ENCODE measurements around the gene GLP2R. TPM values are rescaled to one million over a fixed set of nuclear protein-coding genes. Genes with fewer than 3 reads are reported as not detected.

GLP2R gene
- total RNA-seq, 1 experiment from 2014 or later, result not detected

GRCh38 chr17:9904277-9905077, 78.8 kb downstream of the GLP2R start:
- Mint-ChIP-seq H3K9me3 (no peaks in the 10 kb centered on the region), H3K27ac (no peak overlapping the region), H3K36me3 (no peaks in the 10 kb centered on the region), H3K4me3 (no peak overlapping the region), H3K27me3 (ENCODE audit: low read depth) (no peaks in the 10 kb centered on the region; the same call in 1 of the 2 replicates), H3K4me1 (peaks cover 16% of the 10 kb centered on the region)
- ATAC-seq (no peak), DNase-seq (ENCODE audit: low spot score) (no peak)
- POLR2A ChIA-PET, result no interaction called here
- TF ChIP-seq IRF2 (CRISPR knock-in tag; IDR thresholded peaks at IDR 0.05; ENCODE audit: borderline replicate concordance, low read depth) (no peak), ZNF416 (CRISPR knock-in tag; IDR thresholded peaks at IDR 0.05) (no peak), GRHL2 (CRISPR knock-in tag; IDR thresholded peaks at IDR 0.05; ENCODE audit: insufficient replicate concordance, severe bottlenecking) (no peak), ZBTB43 (CRISPR knock-in tag; IDR thresholded peaks at IDR 0.05) (no peak), ESRRA (CRISPR knock-in tag; IDR thresholded peaks at IDR 0.05; ENCODE audit: borderline replicate concordance) (no peak), ZBTB21 (CRISPR knock-in tag; IDR thresholded peaks at IDR 0.05; ENCODE audit: borderline replicate concordance) (no peak), EMX1 (CRISPR knock-in tag; IDR thresholded peaks at IDR 0.05) (no peak), ATF1 (CRISPR knock-in tag; IDR thresholded peaks at IDR 0.05) (no peak), GTF2I (CRISPR knock-in tag; conservative IDR thresholded peaks at IDR 0.05) (no peak), E2F5 (CRISPR knock-in tag; IDR thresholded peaks at IDR 0.05) (no peak), NFATC4 (CRISPR knock-in tag; IDR thresholded peaks at IDR 0.05) (no peak), SMAD3 (CRISPR knock-in tag; IDR thresholded peaks at IDR 0.05; ENCODE audit: borderline replicate concordance) (no peak), ZNF263 (CRISPR knock-in tag; IDR thresholded peaks at IDR 0.05; ENCODE audit: low read depth) (no peak), NR3C1 (CRISPR knock-in tag; conservative IDR thresholded peaks at IDR 0.05; ENCODE audit: low read depth) (no peak), SP1 (CRISPR knock-in tag; conservative IDR thresholded peaks at IDR 0.05) (no peak), AFF4 (CRISPR knock-in tag; IDR thresholded peaks at IDR 0.05; ENCODE audit: borderline replicate concordance) (no peak), FOXP1 (CRISPR knock-in tag; IDR thresholded peaks at IDR 0.05; ENCODE audit: borderline replicate concordance) (no peak), FOXK1 (CRISPR knock-in tag; IDR thresholded peaks at IDR 0.05) (no peak)
- TF ChIP-seq, protein P1, sequence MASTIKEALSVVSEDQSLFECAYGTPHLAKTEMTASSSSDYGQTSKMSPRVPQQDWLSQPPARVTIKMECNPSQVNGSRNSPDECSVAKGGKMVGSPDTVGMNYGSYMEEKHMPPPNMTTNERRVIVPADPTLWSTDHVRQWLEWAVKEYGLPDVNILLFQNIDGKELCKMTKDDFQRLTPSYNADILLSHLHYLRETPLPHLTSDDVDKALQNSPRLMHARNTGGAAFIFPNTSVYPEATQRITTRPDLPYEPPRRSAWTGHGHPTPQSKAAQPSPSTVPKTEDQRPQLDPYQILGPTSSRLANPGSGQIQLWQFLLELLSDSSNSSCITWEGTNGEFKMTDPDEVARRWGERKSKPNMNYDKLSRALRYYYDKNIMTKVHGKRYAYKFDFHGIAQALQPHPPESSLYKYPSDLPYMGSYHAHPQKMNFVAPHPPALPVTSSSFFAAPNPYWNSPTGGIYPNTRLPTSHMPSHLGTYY (CRISPR knock-in tag; IDR thresholded peaks at IDR 0.05), result no peak
- TF ChIP-seq, protein P2, sequence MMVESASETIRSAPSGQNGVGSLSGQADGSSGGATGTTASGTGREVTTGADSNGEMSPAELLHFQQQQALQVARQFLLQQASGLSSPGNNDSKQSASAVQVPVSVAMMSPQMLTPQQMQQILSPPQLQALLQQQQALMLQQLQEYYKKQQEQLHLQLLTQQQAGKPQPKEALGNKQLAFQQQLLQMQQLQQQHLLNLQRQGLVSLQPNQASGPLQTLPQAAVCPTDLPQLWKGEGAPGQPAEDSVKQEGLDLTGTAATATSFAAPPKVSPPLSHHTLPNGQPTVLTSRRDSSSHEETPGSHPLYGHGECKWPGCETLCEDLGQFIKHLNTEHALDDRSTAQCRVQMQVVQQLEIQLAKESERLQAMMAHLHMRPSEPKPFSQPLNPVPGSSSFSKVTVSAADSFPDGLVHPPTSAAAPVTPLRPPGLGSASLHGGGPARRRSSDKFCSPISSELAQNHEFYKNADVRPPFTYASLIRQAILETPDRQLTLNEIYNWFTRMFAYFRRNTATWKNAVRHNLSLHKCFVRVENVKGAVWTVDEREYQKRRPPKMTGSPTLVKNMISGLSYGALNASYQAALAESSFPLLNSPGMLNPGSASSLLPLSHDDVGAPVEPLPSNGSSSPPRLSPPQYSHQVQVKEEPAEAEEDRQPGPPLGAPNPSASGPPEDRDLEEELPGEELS (CRISPR knock-in tag; IDR thresholded peaks at IDR 0.05), result no peak
- CTCF ChIA-PET, result interaction anchor here (0.6 to 2.8 kb wide), 9 partner anchors 7 to 104 kb away, joined by 3 to 19 read pairs (median 6); no protein-coding TSS in a partner anchor
